ENCODE measurements around the gene MTCH2.

MTCH2 gene

GRCh38 chr11:47631473-47631872 is 10.9 kb downstream of the MTCH2 start:
- no peak for DNase-seq

GRCh38 chr11:47628026-47628425 is 14.3 kb downstream of the MTCH2 start:
- no peak for DNase-seq

DNA sequence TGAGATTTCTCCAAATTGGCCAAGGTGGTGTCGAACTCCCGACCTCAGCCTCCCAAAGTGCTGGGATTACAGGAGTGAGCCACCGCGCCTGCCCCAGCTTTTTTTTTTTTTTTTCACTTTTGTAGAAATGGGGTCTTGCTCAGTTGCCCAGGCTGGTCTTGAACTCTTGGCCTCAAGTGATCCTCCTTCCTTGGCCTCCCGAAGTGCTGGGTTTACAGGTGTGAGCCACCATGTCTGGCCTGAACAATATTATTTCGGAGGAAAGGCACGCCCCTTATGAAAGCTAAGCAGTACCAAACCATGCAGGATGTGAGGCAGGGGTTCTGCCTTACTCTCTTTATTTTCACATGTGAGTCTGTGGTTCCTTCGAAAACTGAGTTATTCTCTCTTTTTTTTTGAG is 16.1 kb downstream of the MTCH2 start:
- no peak for DNase-seq

DNA sequence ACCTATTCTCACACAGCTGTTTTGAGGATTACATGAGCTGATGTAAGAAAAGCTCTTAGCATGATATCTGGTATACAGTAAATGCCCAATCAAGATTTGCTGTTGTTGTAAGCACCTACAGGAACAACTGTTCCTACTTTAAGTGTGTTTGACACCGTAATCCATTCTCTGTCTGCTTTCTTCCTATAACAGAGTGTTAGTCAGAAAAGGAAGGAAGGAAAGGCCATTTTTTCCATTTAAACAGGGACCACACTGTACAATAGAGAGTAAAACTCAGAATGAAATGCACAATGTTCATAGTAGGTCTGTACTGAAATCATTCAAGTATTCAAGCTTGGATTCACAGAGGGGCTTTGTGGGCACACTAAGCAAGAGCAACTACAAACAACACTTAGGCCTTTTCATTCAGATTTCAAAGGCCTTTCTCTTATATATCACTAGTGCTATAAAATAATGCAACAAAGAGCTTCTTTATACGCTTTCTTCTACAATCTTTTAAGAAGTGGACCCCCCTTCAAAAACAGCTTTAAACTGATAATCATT is 21.5 kb downstream of the MTCH2 start:
- DNase-seq, result no peak

DNA sequence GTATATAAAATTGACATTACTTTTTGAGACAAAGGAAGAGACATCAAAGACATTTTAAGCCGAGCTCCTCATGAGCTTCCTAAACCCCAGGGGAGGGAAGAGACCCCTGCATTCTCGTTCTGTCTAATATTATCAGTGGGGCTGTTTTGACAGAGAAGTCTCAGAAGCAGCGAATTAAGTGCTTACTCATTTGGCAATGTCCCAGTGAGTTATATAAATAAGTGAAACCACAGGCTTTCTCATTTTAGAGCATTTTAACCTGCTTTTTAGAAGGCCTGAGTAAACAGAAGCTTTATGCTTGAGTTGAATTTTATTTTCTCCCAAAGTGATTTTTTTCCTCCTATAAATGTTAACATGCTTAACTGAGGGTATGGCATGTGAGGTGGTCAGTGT is 24.9 kb downstream of the MTCH2 start:
- DNase-seq, result no peak

- peak; percentile 37 for DNase-seq
Observed at GRCh38 chr11:47616726-47617416, 25.5 kb downstream of the MTCH2 start.

DNA sequence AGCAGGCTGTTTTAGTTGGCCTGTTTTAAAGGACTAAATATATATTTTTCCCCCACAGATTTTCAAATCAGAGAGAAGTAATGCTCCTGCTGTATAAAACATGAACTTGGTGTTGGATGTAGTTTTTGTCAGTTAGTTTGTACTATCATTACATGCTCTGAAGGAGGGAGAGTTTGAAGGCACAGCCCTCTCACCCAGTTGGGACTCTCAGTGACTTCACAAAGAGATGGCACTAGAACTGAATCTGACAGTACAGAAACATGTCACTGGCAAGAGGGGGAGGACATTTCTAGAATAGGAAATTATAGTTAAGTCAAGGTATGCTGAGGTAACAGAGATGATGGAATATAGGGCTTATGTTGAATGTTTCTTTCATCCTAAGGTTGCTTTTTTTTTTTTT is 27.1 kb downstream of the MTCH2 start:
- DNase-seq, result no peak

GRCh38 chr11:47611348-47611794 is 31.0 kb downstream of the MTCH2 start:
- DNase-seq, result no peak

GRCh38 chr11:47609675-47610074 is 32.7 kb downstream of the MTCH2 start:
- DNase-seq, result no peak

- no peak for DNase-seq
Observed at GRCh38 chr11:47607380-47607779, 35.0 kb downstream of the MTCH2 start.

GRCh38 chr11:47606731-47607130 is 35.6 kb downstream of the MTCH2 start:
- DNase-seq, result no peak

- DNase-seq, result no peak
Observed at GRCh38 chr11:47605921-47606320, 36.4 kb downstream of the MTCH2 start.

GRCh38 chr11:47603295-47603694 is 39.1 kb downstream of the MTCH2 start:
- no peak for DNase-seq

DNA sequence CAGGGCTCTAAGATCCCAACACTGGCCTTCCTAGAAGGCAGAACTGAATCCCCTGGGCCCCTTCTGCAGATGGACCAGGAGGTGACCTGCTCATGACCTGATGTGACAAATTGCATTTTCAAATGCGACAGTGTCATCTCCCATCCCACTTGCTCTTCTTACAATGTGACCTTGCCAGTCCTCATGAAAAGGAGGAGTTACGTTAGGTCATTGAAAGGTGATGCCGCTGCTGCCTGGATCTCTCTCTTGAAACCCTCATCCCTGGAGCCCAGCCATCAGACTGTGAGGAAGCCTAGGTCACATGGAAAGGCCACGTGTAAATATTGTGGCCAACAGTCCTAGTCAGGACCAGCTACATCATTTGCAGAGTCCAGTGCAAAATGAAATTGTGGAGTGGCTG is 42.5 kb downstream of the MTCH2 start:
- no peak for DNase-seq

DNA sequence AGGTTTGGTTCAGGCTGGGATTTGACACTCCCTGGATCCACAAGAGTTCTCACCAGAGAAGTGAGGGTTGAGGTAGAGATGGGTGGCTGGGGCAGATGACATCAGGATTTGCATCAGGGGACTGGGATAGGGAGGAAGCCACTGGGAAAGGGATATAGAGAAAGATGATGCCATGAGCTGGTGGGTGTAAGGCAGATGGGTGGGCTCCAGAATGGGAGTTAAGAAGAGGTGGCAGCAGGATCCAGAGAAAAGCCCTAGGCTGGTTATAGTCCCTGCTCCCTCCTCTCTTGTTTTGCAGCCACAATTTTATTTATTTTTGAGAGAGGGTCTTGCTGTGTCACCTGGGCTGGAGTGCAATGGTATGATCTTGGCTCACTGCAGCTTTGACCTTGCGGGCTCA is 46.4 kb downstream of the MTCH2 start:
- DNase-seq, result no peak

DNA sequence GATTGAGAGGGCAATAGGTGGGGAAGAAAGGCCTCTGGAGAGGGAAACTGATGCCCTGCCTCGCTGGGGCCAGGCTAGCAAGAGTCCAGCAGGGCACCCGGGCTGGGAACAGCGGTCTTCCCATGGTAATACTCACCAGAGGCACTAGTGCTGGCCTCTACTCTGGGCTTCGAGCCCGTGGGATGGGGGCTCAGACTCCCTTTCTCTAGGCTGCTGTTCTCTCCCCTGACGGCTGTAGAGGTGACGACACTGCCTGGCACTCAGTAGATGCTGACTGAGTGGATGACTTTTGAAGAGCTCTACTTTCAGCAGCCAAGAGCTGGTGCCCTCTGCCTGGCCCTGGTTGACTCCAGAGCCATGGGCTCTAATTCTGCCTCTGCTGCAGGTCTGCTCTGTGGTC is 47.3 kb downstream of the MTCH2 start:
- DNase-seq, result no peak

- peak; percentile 20 for DNase-seq
Observed at GRCh38 chr11:47593934-47594855, 48.2 kb downstream of the MTCH2 start, which contains the start of gene C1QTNF4. Gene C1QTNF4 (minus strand): TSS chr11:47594411. CDS start chr11:47590810, 3,601 bp downstream.

DNA sequence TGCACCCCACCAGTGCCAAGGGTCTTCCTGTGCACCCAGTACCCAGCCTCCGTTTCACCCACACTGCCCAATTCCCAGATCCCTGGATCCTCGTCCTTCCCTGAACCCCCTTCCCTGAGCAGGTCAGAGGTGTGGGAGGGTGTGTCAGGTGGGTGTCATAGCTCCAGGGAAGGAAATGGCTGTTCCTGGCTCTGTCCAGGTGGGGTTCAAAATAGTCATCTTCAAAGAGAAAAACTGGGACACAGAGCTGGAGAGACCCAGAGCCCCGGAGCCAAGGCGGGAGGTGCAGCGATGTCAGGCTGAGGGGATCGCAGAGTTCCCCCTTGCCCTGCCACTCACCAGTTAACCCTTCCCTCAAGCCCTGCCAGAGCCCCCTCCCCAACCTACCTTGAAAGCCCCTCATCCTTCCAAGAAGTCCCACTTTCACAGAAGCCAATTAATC is 48.8 kb downstream of the MTCH2 start:
- DNase-seq, result no peak

GRCh38 chr11:47592970-47593369 is 49.4 kb downstream of the MTCH2 start:
- no peak for DNase-seq

DNA sequence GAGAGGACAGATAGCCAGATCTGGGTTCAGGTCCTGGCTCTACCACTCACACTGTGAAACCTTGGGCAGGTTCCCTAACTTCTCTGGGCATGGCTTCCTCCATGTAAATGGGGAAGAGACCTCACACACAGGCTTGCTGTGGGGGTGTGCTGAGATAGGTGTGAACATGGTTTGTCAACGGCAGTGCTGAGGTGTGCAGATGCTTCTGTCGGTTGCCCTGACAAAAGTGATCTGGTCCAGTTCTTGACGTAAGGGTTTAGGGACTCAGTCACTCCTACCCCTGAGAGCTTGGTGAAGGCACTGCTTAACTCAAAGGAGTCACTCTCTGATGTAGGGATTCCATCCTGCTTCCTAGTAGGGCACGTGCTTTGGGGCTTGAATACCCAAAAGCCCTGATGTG is 50.1 kb downstream of the MTCH2 start:
- no peak for DNase-seq

GRCh38 chr11:47591764-47592163 is 50.6 kb downstream of the MTCH2 start:
- no peak for DNase-seq

DNA sequence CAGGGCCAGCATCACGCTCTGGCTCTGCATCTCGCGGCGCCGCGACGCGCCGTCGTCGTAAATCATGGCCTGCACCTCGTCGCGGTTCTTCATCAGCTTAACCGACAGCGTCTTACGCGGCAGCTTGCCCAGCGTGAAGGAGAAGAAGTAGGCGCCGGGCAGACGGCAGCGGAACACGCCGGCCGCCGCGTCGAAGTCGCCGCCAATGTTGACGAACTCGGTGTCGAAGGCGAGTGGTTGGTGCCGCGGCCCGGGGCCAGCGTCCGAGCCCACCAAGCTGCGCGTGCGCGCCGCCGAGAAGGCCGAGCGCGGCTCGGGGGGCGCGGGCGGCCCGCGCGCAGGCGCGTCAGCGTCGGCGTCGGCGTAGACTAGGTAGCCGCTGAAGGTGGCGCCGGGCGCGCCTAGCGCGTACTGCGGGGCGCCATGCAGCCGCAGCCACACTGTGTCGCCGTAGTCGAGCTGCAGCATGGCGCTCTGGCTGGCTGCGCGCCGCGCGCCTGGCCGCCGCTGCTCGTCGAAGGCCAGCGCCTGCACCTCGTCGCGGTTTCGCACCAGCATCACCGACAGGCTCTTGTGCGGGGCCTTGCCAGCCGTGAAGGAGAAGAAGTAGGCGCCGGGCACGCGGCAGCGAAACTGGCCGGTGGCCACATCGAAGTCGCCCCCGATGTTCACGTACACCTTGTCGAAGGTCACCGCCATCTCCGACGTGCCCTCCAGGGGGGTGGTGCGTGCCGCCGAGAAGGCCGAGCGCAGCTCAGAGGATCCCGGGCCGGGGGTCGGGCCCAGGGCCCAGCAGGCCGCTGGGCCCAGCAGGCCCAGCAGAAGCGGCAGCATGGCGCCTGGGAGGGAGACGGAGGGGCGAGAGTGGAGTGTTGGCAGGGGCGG is 52.1 kb downstream of the MTCH2 start:
- no peak for DNase-seq

GRCh38 chr11:47589584-47589976 is 52.8 kb downstream of the MTCH2 start:
- DNase-seq, result no peak
